WI38 (cell line): Measurements from ENCODE around the gene TEX51.

Source experiments
- H3K4me3 ChIP-seq: 2 replicates; pipeline ENCODE4 v1.5.1; 2011; ENCODE audit warnings: low read depth, mild to moderate bottlenecking, control low read depth, low read length
- CTCF ChIP-seq: IDR thresholded peaks from 2 replicates; pipeline ENCODE4 v1.5.1; 2012; ENCODE audit warnings: low read depth, mild to moderate bottlenecking, control low read depth, low read length

Gene TEX51

GRCh38 chr2:126913329-126913728, 14.6 kb downstream of the TEX51 start:
- no peak for TF ChIP-seq CTCF
- no peak overlapping the region for H3K4me3 ChIP-seq

- no peak overlapping the region for H3K4me3 ChIP-seq
- TF ChIP-seq CTCF = no peak
These were observed 15.4 kb downstream of the TEX51 start for GRCh38 chr2:126913881-126914615.

GRCh38 chr2:126914811-126915500, 16.3 kb downstream of the TEX51 start:
- H3K4me3 ChIP-seq = no peak overlapping the region
- TF ChIP-seq CTCF = no peak

- H3K4me3 ChIP-seq = no peak overlapping the region
- no peak for TF ChIP-seq CTCF
These were observed 17.2 kb downstream of the TEX51 start for GRCh38 chr2:126915903-126916302.

- no peak for TF ChIP-seq CTCF
- no peak overlapping the region for H3K4me3 ChIP-seq
These were observed 18.1 kb downstream of the TEX51 start for GRCh38 chr2:126916744-126917143.

- H3K4me3 ChIP-seq = no peak overlapping the region
- no peak for TF ChIP-seq CTCF
These were observed 22.4 kb downstream of the TEX51 start for GRCh38 chr2:126921066-126921465.

GRCh38 chr2:126930970-126931590, 32.4 kb downstream of the TEX51 start:
- no peak for TF ChIP-seq CTCF
- H3K4me3 ChIP-seq = no peak overlapping the region
